Measurements from ENCODE around the gene KLHDC10.

KLHDC10 gene

GRCh38 chr7:130092598-130092997, 22.3 kb downstream of the KLHDC10 start:
- no peak overlapping the region for H3K9ac ChIP-seq (ENCODE audit: low read length)
- no peak overlapping the region for H3K4me3 ChIP-seq (ENCODE audit: insufficient read depth, low read length, poor library complexity, severe bottlenecking)
- no peak overlapping the region for H3K27ac ChIP-seq (ENCODE audit: low read depth, low read length)
- H3K36me3 ChIP-seq (ENCODE audit: low read length), result no peaks in the 10 kb centered on the region
- peaks cover 47% of the 10 kb centered on the region for H3K79me2 ChIP-seq (ENCODE audit: insufficient read depth, low read length)
- H3K9me2 ChIP-seq (replicated peaks; ENCODE audit: insufficient read depth, low read length), result no peaks in the 10 kb centered on the region
- H3F3A ChIP-seq (ENCODE audit: insufficient read depth), result no peaks in the 10 kb centered on the region
- no peak overlapping the region for H3K4me2 ChIP-seq (ENCODE audit: low read depth, low read length, poor library complexity, severe bottlenecking)
- no peak for TF ChIP-seq EZH2phosphoT487 (conservative IDR thresholded peaks at IDR 0.05; ENCODE audit: low read length)
- TF ChIP-seq, protein P1, sequence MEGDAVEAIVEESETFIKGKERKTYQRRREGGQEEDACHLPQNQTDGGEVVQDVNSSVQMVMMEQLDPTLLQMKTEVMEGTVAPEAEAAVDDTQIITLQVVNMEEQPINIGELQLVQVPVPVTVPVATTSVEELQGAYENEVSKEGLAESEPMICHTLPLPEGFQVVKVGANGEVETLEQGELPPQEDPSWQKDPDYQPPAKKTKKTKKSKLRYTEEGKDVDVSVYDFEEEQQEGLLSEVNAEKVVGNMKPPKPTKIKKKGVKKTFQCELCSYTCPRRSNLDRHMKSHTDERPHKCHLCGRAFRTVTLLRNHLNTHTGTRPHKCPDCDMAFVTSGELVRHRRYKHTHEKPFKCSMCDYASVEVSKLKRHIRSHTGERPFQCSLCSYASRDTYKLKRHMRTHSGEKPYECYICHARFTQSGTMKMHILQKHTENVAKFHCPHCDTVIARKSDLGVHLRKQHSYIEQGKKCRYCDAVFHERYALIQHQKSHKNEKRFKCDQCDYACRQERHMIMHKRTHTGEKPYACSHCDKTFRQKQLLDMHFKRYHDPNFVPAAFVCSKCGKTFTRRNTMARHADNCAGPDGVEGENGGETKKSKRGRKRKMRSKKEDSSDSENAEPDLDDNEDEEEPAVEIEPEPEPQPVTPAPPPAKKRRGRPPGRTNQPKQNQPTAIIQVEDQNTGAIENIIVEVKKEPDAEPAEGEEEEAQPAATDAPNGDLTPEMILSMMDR (IDR thresholded peaks at IDR 0.05; ENCODE audit: insufficient read depth, low read length, poor library complexity, severe bottlenecking), result no peak
- no peaks in the 10 kb centered on the region; the same call in 1 of the 2 replicates for H4K20me1 ChIP-seq (ENCODE audit: low read depth, low read length)
- no peaks in the 10 kb centered on the region for H3K9me3 ChIP-seq (ENCODE audit: insufficient read depth, low read length)
- no peak overlapping the region for H2AFZ ChIP-seq (ENCODE audit: low read depth, low read length, severe bottlenecking)
- H3K27me3 ChIP-seq (ENCODE audit: low read length), result no peaks in the 10 kb centered on the region

DNA sequence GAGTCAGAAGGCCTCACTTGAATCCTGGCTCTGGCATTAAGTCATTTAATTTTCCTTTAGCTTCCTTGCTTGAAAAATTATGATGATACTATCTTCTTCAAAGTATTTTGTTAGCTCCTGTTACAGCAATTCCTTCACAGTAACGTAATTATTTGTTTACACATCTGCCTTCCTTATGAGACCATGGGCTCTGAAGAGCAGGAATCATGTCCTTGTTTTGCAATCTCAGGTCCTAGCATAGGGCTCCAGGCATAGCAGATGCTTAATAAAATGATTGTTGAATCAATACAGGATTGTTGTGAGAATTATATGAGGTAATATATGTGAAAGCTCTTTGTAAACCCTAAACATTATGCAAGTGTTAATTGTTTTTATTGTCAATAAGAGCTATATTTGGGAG, 25.5 kb downstream of the KLHDC10 start:
- H3K36me3 ChIP-seq (ENCODE audit: low read length), result no peaks in the 10 kb centered on the region
- peaks cover 27% of the 10 kb centered on the region for H3K79me2 ChIP-seq (ENCODE audit: insufficient read depth, low read length)
- H3F3A ChIP-seq (ENCODE audit: insufficient read depth), result no peaks in the 10 kb centered on the region
- no peaks in the 10 kb centered on the region; the same call in 1 of the 2 replicates for H4K20me1 ChIP-seq (ENCODE audit: low read depth, low read length)
- H3K27ac ChIP-seq (ENCODE audit: low read depth, low read length), result no peak overlapping the region
- no peak overlapping the region for H3K4me3 ChIP-seq (ENCODE audit: insufficient read depth, low read length, poor library complexity, severe bottlenecking)
- H2AFZ ChIP-seq (ENCODE audit: low read depth, low read length, severe bottlenecking), result no peak overlapping the region
- H3K27me3 ChIP-seq (ENCODE audit: low read length), result no peaks in the 10 kb centered on the region
- TF ChIP-seq EZH2phosphoT487 (conservative IDR thresholded peaks at IDR 0.05; ENCODE audit: low read length), result no peak
- TF ChIP-seq, protein P1 (IDR thresholded peaks at IDR 0.05; ENCODE audit: insufficient read depth, low read length, poor library complexity, severe bottlenecking), result no peak
- H3K4me2 ChIP-seq (ENCODE audit: low read depth, low read length, poor library complexity, severe bottlenecking), result no peak overlapping the region
- H3K9me2 ChIP-seq (replicated peaks; ENCODE audit: insufficient read depth, low read length), result no peaks in the 10 kb centered on the region
- H3K9me3 ChIP-seq (ENCODE audit: insufficient read depth, low read length), result no peaks in the 10 kb centered on the region
- H3K9ac ChIP-seq (ENCODE audit: low read length), result no peak overlapping the region

GRCh38 chr7:130096243-130096827, 26.0 kb downstream of the KLHDC10 start:
- Histone ChIP-seq H3K9me2 (replicated peaks; ENCODE audit: insufficient read depth, low read length) (no peaks in the 10 kb centered on the region), H3K27me3 (ENCODE audit: low read length) (no peaks in the 10 kb centered on the region), H3K79me2 (ENCODE audit: insufficient read depth, low read length) (peaks cover 22% of the 10 kb centered on the region), H3K27ac (ENCODE audit: low read depth, low read length) (no peak overlapping the region), H3K4me3 (ENCODE audit: insufficient read depth, low read length, poor library complexity, severe bottlenecking) (no peak overlapping the region), H4K20me1 (ENCODE audit: low read depth, low read length) (no peaks in the 10 kb centered on the region), H2AFZ (ENCODE audit: low read depth, low read length, severe bottlenecking) (no peak overlapping the region), H3K36me3 (ENCODE audit: low read length) (no peaks in the 10 kb centered on the region), H3K4me2 (ENCODE audit: low read depth, low read length, poor library complexity, severe bottlenecking) (no peak overlapping the region), H3K9me3 (ENCODE audit: insufficient read depth, low read length) (no peaks in the 10 kb centered on the region), H3F3A (ENCODE audit: insufficient read depth) (no peaks in the 10 kb centered on the region), H3K9ac (ENCODE audit: low read length) (no peak overlapping the region)
- no peak for TF ChIP-seq EZH2phosphoT487 (conservative IDR thresholded peaks at IDR 0.05; ENCODE audit: low read length)
- TF ChIP-seq, protein P1 (IDR thresholded peaks at IDR 0.05; ENCODE audit: insufficient read depth, low read length, poor library complexity, severe bottlenecking), result no peak
